Stimulated activated CD8-positive, alpha-beta memory T cell treated with anti-CD3 and anti-CD28 coated beads, Interleukin-15, amount 100 ng/mL, for 24 hours (primary cell): Measurements from ENCODE around the gene COA3.
"Not testable (repeated sequence)": the region's sequence is repeated elsewhere in the genome, so short reads cannot be mapped to it uniquely, and the experiment has no call there.

Experiments
- DNase-seq: peaks from one replicate; pipeline ENCODE4 v3.0.0-alpha.2; 2020; ENCODE audit warnings: low read depth

COA3 gene

DNA sequence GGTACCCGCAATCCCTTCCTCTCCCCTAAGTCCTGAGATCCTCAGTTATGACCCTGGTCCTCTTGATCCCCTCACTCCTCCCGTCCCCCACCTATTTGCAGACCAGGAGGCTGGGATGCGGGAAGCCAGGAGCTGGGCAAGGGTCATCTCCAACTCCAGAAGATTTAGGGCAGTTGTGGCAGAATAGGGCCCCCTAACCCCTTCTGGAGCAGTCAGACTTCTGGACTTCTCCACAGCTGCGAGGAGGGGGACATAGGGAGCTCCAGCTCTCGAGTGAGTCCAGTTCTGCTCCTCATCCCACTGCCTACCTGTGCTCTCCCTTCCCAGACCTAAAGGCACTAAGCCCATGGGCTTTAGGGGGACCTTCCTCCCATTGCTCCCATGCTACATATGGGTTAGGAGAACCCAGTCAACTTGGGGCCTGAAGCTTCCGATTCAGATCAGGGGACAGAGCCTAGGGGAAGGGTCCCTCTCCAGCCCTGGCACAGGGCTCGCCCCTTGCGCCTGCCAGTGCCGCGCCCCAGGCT, 16.8 kb downstream of the COA3 start:
- DNase-seq = no peak

DNA sequence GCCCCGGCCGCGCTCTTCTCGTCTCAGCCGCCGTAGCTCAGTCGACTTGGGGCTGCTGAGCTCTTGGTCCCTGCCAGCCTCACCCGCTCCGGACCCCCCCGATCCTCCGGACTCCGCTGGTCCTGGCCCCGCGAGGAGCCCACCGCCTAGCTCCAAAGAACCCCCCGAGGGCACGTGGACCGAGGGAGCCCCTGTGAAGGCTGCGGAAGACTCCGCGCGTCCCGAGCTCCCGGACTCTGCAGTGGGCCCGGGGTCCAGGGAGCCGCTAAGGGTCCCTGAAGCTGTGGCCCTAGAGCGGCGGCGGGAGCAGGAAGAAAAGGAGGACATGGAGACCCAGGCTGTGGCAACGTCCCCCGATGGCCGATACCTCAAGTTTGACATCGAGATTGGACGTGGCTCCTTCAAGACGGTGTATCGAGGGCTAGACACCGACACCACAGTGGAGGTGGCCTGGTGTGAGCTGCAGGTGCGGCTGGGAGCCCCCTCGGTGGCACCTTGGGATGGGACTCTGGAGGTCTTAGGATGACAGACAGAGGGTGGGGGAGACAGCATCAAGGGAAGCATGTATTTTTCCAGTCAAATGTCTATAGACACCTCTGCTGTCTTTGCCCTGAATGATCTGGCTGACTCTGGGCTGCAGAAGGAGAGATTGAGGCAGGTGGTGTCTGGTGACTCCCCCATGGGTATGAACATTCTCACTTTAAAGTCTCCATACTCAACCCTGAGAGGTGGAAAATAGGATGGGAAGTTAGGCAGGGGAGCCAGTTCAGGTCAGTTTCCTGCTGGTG, 17.5 kb downstream of the COA3 start:
- DNase-seq = no peak

DNA sequence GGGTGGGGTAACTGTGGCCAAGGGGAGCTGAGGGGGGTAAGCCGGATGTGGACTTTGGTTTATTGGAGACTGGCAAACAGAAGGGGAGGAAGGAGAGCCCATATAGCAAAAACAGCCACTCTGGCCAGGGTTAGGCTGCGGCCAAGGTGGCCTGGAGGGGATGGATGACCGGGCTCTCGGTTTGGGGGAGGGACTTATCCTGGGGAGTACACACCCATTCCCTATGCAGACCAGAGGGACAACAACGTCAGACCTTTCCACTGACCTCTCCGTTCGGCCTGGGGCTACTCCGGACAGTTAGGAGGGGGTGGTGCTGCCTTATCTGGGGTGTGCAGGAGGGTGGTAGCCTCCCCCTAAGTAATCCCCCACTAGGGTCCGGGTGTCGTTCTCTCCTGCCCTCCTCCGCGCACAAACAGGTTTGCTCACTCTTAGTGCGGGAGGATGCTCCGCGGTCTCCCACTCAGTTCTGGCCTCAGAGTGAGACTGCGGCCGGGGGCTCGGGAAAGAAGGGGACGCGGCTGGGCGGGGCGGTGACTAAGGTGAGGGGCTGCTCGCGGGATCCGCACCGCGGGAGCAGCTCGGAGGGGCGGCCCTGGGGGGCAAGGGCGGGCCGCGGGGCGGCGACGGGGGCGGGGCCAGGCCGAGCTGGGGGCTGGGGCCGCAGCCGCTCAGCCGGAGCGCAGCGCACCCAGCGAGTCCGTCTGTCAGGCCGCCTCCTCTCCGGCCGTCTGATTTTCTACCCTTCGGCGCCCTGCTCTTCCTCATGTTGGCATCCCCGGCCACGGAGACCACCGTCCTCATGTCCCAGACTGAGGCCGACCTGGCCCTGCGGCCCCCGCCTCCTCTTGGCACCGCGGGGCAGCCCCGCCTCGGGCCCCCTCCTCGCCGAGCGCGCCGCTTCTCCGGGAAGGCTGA, 18.3 kb downstream of the COA3 start, which contains the start of gene WNK4:
Gene WNK4, plus strand, starts transcription at position 675 of the 915 bp plus-strand sequence. Its CDS starts 89 bp downstream, at position 764.
- no peak for DNase-seq

DNA sequence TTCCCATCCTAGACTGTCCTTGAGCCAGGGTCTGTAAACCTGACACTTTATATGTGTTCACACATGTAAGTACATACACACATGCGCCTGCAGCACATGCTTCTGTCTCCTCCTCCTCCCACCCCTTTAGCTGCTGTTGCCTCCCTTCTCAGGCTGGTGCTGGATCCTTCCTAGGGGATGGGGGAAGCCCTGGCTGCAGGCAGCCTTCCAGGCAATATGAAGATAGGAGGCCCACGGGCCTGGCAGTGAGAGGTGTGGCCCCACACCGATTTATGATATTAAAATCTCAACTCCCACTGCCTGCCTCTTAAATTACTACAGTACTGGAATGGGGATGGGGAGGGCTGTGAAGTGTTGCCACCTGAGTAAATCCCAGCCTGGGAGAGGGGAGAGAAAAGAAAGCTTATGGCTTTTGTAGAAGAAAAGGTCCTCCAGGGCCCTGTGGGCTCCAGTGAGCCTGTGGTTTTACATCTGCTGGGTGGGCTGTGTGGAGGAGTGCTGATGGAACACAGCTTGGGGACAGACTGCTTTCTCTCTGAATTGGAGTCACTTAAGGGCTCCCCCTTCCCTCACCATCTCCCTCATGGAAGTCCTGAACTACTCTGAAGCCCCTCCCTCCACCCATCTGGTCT, 19.1 kb downstream of the COA3 start:
- no peak for DNase-seq

DNA sequence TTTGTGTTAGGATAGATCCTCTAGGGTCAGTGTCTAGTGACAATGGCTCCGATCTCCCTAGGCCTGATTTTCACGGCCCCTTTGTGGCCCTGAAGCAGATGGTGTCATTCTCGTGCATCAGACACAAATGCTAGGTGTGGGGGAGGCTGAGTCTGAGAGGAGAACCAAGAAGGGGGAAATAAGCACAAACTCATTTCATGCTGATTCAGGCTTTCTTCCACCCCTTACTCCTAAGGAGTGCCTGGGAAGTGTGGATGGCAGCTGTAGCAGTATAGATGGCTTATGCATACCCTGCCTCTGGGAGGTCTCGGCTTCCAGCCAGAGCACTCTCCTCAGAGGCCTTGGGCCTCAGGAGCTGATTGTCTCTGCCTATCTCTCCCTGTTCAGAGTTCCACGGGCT, 19.9 kb downstream of the COA3 start:
- DNase-seq = no peak

DNA sequence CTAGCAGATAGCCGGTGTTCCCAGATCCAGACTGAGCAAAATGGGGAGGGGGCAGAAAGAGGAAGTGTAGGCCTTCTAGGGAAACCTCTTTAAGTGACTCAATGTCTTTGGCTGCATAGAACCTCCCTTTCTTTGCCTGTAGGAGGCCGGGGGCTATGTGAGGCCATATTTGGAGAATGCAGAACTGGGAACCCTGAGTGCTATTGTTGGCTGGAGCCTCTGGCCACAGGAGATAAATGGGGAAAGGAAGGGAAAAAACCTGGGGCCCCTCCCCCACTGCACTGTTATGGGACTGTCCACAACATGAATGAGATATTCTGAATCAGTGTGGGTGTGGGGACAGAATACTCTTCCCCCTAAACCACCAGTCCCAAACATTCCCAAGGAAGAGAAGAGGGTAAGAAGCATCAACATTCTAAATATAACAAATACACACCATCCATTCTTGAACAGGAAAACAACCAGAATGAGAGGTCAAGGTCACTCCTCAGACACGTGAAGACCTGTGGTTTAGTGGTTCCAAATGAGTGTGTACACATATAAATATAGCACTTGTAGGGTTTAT, 22.9 kb downstream of the COA3 start:
- no peak for DNase-seq

DNA sequence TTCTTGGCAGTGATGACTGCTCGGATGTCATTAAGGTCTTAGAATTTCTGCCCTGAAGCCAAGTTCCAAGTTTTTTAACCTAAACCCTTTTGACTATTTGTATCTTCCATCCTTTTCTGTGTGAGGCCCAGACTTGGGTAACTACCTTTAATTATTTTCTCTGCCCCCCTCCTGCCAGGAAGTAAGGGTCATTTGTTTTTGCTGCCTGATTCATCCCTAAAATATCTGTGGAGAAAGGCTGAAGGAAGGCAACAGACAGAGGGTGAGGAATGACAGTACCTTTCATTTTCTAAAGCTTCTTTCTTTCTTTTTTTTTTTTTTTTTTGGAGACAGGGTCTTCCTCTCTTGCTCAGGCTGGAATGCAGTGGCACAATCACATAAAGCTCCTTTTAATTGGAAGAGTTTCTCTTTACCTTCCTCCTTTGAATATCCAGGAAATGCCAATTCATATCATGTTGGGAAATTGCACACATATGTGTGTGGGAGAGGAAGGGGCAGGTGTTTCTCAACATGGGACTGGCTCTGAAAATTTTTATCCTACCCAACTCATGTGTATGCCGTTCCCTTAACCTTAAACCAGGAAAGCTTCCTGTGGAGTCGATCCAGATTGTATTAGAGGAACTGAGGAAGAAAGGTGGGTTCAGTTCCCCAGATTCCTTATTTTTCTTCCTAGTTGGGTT, 24.3 kb downstream of the COA3 start:
- DNase-seq = no peak

DNA sequence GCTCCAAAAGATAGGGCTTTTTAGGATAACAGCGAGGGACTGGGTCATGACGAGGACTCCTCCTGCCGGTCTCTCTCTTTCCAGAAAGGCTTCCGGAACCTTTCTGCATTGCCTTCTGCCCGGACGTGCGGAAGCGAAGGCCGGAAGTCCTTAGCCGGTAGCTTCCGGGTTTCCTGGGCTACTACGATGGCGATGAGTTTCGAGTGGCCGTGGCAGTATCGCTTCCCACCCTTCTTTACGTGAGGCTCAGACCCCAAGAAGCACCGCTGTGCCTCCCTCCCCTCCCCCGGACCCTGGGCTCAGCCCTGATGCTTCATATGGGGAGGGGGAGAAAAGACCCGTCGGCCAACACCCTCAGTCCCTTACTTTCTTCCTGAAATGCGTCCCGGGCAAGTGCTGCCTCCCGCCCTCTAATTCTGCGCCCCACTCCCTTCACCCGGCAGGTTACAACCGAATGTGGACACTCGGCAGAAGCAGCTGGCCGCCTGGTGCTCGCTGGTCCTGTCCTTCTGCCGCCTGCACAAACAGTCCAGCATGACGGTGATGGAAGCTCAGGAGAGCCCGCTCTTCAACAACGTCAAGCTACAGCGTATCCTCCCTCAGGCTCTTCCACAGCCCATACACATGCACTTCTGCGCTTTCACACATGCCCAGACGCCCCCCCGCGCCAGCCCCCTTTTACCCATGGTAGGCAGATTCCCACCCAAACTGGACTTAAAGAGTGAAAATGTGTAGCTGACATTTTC, 25.0 kb downstream of the COA3 start, which contains the start of gene VPS25:
Gene VPS25, plus strand, starts transcription at position 160 of the 746 bp plus-strand sequence. Its CDS starts 27 bp downstream, at position 187.
- DNase-seq = peak; percentile 47

DNA sequence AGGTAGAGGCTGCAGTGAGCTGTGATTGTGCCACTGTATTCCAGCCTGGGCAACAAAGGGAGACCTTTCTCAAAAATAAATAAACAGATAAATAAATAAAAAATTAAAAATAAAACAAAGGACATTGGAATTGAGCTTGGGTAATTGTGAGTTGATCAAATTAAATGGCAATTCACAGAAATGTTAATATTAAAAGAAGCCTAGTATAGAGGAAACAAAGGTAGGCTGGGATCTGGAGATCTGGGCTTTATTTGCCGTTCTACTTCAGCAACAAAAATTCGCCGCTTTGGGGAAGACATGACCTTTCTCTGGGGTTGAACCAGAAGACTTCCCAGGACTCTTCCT, 25.6 kb downstream of the COA3 start:
- DNase-seq = no peak

DNA sequence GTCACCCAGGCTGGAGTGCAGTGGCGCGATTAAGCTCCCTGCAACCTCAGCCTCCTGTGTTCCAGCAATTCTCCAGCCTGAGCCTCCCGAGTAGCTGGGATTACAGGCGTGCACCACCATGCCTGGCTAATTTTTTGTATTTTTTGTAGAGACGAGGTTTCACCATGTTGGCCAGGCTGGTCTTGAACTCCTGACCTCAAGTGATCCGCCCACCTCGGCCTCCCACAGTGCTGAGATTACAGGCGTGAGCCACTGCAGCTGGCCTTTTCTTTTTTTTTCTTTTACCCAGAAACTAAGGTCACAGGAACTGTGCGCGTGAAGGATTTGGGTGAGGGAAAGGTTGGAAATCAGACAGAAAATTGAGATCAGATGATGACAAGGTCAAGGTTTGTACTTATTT, 28.5 kb downstream of the COA3 start:
- not testable (repeated sequence) for DNase-seq

DNA sequence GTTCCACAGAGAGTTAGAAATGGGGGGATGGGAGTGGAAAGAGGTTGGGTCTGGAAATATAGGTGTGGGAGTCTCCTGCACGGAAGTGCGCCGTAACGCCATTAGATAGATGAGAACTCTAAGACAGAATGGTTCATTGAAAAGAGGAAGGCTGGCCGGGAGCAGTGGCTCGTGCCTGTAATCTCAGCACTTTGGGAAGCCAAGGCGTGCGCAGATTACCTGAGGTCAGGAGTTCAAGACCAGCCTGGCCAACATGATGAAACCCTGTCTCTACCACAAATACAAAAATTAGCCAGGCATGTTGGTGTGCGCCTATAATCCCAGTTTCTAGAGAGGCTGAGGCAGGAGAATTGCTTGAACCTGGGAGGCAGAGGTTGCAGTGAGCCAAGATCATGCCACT, 30.5 kb downstream of the COA3 start:
- DNase-seq = not testable (repeated sequence)

DNA sequence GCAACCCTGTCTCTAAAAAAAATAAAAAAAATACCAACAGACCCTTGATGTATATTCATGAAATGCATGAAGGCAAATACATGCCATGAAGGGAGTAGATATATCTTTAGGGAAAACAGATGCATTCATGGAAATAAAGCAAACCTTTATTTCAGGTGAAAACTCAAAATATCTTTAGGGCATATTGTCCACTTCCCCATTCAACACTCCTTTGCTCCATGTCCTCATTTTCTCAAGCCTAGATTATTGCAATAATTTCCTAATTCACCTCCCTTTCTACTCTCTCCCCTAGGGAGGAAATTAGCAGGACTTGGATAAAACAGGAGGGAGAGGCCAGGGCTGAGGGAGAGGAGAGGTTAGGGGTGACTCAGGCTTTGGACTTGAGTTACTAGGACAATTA, 31.0 kb downstream of the COA3 start:
- DNase-seq = no peak

DNA sequence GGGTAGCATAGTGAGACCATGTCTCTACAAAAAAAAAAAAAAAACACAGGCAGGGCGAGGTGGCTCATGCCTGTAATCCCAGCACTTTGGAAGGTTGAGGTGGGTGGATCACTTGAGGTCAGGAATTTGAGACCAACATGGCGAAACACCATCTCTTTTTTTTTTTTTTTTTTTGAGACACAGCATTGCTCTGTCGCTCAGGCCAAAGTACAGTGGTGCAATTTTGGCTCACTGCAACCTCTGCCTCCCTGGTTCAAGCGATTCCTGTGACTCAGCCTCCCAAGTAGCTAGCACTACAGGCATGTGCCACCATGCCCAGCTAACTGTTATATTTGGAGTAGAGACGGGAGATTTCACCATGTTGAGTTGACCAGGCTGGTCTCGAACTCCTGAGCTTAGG, 32.4 kb downstream of the COA3 start:
- no peak for DNase-seq

DNA sequence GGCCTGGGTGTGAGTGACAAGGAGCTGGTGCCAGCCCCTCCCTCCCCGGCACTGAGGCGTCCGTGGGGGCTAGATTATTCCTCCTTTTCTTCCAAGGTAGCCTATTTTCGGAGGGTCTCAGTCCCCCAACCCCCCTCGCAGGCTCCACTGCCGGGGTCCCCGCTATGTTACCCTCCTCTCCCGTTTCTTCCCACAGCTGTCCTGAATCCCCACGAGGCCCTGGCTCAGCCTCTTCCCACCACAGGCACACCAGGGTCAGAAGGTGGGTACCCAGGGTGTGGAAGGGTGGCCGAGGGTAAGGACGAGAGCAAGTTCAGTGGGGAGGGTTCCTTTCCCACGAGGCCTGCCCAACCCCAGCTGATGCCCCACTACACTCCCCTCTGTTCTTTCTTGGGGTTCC, 36.9 kb downstream of the COA3 start:
- no peak for DNase-seq

DNA sequence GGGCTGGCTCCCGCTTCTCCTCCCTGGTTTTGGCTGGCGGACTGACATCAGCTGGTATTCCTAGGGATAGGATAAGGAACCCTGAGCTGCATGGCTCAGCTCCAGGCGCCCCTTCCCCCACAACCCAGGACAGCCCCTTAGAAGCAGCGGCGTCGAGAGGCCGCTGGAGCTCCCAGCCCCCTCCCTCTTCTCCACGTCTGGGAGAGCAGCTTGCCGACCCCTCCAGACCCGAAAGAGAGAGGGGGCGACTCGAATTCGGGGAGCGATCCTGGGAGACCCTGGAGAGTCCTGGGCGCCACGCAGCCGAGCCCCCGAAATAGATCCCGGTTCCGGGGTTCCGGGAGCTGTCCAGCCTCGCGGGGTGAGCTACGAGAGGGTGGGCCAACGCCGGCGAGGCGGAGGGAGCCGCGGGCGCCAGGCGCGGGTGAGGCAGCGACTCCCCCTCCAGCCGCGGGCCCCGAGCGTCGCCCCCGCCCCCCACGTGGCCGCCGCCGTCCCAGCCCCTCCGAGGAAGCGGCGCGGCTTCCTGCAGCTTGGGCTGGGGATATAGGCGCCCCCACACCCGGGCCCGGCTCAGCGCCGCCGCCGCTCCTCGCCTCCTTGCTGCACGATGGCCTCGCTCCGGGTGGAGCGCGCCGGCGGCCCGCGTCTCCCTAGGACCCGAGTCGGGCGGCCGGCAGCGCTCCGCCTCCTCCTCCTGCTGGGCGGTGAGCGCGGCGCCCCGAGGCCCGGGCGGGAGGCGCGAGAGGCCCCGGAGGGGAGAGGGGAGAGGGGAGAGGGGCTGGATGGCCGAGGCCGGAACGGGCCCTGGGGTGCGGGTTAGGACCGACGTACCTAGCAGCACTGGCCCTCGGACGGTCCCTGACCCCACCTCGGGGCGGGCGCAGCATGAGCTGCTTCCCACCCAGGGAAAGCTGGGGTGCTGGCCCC, 37.6 kb downstream of the COA3 start, which contains the start of gene RAMP2:
Gene RAMP2, plus strand, starts transcription at position 576 of the 930 bp plus-strand sequence. Its CDS starts 35 bp downstream, at position 611.
- no peak for DNase-seq

DNA sequence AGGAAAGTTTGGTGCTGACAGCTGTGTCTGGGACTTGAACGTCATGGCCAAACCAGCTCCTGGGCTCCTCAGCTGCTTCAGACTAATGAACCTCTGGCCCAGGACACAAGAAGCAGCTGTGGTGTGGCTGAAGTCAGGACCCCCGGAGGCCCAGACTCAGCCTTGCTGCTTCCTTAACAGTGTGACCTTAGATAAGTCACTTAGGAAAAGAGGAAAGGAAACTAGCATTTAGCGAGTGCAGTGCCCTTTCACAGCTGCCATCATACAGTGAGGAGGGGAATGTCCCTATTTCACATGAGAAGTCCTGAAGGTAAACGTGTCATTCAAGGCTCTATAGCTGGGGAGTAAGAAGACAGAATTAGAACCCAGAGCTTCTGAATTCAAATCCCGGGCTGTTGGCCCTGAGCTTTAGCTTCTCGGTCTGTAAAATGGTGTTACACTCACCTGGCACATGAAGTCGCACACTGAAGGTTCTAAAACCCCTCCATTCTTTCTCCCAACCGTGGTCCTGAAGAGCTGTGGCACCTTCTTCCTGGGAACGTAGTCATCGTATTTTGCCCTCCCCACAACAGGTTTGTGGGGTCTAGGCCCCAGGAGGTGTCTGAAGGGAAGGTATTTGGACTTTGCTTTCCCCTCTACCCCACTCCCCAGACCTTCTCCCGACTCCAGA, 38.4 kb downstream of the COA3 start:
- no peak for DNase-seq

DNA sequence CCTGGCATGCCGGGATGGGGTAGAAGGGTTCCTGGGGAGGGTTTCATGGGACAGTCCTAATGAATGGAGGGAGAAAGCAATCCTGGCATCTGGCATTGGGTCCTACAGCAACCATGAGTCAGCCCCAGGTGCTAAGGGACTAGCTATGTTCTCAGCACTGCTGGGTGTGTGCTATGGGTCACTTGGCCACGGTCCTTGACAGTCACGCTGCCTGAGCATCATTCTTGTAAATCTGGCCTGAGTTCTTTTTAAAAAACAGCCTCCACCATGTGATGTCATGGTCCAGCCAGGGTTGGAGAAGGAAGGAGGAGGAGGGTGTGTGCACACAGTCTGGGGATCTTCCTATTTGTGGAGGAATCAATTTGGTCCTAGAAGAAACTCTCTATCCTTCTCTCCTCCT, 43.7 kb downstream of the COA3 start:
- no peak for DNase-seq

DNA sequence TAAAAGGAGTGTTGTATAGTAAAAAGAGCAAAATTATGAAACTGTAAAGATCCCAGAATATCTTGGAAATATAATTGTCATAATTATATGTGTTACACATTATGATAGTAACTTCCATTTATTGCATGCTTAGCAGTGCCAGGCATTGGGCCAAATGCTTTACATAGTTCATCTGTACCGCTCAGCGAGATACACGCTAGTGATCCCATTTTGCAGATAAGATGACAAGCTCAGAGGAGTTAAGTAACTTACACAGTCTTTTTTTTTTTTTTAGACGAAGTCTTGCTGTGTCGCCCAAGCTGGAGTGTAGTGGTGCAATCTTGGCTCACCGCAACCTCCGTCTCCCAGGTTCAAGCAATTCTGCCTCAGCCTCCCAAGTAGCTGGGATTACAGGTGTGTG, 46.9 kb downstream of the COA3 start:
- DNase-seq = no peak
